Adrenal gland (tissue), 5 donors: ENCODE data around the gene SYNE2.

Experiments
- CTCF ChIP-seq, 6 experiments: fragments of 450-650 bp in 4 of 6; fragments of 200-600 bp in 2 of 6; sonication (generic) in 1 of 6; IDR thresholded peaks; 1 replicate in 5 of 6; 2 replicates in 1 of 6; pipeline versions ENCODE4 v1.5.1 to v1.8.0; 2016 to 2021; ENCODE audit warnings: antibody characterized with exemption in 6 of 6, mild to moderate bottlenecking in 2 of 6, moderate library complexity in 1 of 6
- POLR2A ChIP-seq, 2 donors: fragments of 450-650 bp; IDR thresholded peaks; one replicate each; pipeline ENCODE4 v1.6.1; 2017; ENCODE audit warnings: antibody characterized with exemption in 2 of 2, mild to moderate bottlenecking in 2 of 2, moderate library complexity in 1 of 2
- donor health status: DM: no; HTN: no; CAD: no.

DNA sequence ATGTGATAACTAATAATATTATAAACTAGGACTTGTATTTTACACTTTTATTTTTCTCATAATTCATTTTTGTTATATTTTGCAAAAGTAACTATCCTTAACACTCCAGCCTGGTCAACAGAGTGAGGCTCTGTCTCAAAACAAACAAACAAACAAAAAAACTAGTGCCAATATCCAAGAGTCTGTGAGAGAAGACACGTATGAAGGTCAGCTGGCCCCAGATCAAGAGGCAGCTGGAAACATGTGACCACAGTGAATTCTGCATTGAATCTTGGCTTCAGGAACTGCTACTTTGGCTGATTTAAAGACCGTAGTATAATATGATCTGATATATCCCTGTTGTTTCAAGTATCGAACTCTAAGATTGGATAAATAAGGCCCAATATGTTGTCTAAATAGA, 394.4 kb downstream of the SYNE2 start:
- TF ChIP-seq CTCF (IDR thresholded peaks at IDR 0.05) (no peak), POLR2A (IDR thresholded peaks at IDR 0.05) (no peak)
